HuH-7.5 (cell line): ENCODE results near the gene TRAF4.
"Not testable (repeated sequence)": the region's sequence is repeated elsewhere in the genome, so short reads cannot be mapped to it uniquely, and the experiment has no call there.

Experiments used
- DNase-seq: peaks from one replicate; pipeline ENCODE4 v3.0.0; 2011; ENCODE audit warnings: low spot score

TRAF4 gene

GRCh38 chr17:28714281-28714680 is 29.5 kb upstream of the TRAF4 start:
- no peak for DNase-seq

GRCh38 chr17:28715217-28715616 is 28.6 kb upstream of the TRAF4 start:
- no peak for DNase-seq

- no peak for DNase-seq
These were observed 26.9 kb upstream of the TRAF4 start for GRCh38 chr17:28716740-28717577.

DNA sequence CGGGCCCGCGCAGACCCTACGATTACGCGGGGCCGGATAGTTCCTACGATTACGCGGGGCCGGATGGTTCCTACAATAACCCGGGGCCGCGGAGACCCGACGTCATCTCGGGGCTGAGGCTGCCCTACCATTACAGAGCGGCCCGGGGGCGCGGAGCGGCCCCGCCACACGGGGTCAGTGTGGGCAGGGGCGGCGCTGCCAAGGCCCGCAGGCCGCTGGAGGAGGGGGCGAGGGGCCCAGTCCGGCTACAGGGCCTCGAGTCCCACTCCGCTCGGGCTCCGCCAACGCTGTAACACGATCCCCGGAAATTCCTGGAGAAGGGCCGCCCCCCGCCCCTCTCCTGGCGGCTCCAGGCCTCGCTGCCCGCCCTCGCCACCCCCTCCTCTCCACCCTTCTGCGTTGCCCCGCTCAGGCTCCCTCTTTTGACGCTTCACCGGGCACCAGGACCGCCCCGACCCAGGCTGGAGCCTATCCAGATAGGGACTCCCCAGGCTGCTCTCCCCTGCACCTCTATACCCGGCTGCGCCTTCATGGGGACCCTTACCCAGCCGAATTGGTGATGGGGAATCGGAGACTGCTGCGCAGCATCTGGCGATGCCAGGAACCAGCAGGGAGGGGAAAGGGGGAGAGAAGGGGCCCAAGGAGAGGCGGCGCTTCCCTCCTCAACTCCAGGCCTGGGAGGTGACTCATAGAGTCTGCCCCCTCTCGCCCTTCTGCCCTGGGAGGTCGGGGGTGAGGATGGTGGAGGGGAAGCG is 26.1 kb upstream of the TRAF4 start, which contains the start of gene RAB34:
Gene RAB34 (minus strand): TSS at position 291 of the 755 bp plus-strand sequence. CDS start 602 bp downstream, outside the sequence.
- DNase-seq = peak; percentile 74

DNA sequence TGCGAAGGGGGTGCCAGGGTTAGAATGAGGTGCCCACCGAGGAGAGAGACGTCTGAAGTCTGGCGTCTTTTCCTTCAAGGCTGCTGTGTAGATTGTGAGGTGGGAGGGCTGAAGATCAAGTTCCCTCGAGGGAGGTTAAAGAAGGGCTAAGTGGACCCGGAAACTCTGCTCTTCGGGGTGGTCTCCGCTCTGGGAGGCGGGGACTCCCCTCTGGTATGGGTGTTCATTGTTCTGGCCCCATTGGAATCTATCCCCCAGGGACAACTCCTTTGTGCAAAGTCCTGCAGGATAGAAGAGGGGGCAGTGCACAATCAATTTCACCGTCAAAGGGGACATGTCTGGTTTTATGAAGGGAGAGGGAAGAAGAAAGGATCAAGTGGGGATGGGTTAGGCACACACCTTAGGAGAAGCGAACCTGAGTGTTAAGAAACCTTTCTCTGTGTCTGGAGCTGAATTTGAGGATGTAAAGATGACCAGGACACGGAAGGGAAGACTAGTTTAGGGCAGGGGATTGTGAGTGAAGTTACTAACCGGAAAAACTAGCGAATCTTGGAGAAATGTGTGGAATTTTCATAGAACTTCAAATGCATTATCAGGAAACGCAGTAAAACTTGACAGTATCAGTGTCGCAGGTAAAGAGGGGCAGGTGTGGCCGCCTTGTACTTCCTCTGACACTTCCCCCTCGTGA is 25.3 kb upstream of the TRAF4 start:
- DNase-seq = no peak

DNA sequence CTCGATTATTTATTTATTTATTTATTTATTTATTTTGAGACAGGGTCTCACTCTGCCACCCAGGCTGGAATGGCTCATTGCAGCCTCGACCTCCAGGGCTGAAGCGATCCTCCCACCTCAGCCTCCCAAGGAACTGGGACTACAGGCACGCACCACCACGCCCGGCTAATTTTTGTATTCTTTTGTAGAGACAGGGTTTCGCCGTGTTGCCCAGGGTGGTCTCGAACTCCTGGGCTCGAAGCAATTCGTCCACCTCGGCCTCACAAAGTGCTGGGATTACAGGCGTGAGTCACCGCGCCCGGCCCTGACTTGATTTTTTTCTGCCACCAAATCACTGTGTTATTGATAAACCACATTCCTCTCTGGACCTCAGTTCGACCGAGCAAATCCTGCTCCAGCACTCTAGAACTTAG is 24.8 kb upstream of the TRAF4 start:
- no peak for DNase-seq

- DNase-seq = no peak
These were observed 23.4 kb upstream of the TRAF4 start for GRCh38 chr17:28720247-28720996.

- DNase-seq = not testable (repeated sequence)
These were observed 22.8 kb upstream of the TRAF4 start for GRCh38 chr17:28720997-28721329.

DNA sequence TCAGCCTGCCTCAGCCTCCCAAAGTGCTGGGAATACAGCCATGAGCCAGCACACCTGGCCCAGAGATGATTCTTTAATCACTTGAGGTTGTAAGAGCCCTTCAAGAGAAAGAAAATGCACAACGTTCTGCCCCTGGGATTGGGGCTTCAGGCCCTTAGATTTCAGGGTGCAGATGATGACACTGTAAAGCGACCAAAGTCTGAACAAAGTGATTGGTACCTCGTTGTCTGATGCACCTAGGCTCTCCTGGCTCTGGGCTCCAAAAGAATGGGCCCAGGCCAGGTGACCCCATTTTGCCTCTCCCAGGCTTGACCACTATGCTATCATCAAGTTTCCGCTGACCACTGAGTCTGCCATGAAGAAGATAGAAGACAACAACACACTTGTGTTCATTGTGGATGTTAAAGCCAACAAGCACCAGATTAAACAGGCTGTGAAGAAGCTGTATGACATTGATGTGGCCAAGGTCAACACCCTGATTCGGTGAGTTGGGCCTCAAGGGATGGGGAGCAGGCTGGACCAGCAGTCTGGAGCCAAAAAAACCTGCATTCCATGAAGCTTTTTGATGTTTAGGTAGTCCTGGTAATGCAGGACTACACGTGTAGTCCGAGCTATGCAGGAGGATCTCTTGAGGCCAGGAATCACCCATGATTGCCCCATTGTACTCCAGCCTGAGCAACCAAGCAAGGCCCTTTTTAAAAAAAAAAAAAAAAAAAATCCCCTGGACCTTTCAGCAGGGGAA is 21.2 kb upstream of the TRAF4 start:
- no peak for DNase-seq

GRCh38 chr17:28723159-28723835 is 20.5 kb upstream of the TRAF4 start:
- DNase-seq = no peak

- not testable (repeated sequence) for DNase-seq
These were observed 19.8 kb upstream of the TRAF4 start for GRCh38 chr17:28723836-28724499.

- no peak for DNase-seq
These were observed 19.2 kb upstream of the TRAF4 start for GRCh38 chr17:28724500-28725165.

GRCh38 chr17:28725166-28725659 is 18.6 kb upstream of the TRAF4 start:
- DNase-seq = no peak

GRCh38 chr17:28725660-28726225 is 18.1 kb upstream of the TRAF4 start:
- no peak for DNase-seq

DNA sequence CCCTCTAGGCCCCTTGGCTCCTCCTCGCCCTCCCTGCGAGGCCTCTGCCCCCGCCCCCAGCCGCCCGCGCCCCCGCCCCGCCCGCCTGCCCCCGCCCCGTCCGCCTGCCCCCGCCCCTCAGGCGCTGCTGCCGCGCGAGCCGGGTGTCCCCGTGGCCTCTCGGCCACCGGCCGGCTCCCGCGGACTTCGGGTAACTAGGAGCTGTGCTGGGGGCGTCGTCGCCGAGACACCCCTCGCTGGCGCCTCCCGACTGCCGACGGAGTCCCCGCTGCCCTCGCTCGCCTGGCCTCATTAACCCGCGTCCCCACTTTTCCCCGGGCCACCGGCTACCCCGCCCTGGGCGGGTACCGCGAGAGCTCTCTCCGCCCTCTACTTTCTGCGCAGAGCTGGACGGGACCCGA is 17.6 kb upstream of the TRAF4 start, which contains the start of gene TLCD1:
Gene TLCD1 (minus strand): TSS at position 8 of the 401 bp plus-strand sequence. CDS start 136 bp downstream, outside the sequence.
- DNase-seq = peak; percentile 83

- peak; percentile 92 for DNase-seq
These were observed 17.0 kb upstream of the TRAF4 start for GRCh38 chr17:28726627-28727491.

DNA sequence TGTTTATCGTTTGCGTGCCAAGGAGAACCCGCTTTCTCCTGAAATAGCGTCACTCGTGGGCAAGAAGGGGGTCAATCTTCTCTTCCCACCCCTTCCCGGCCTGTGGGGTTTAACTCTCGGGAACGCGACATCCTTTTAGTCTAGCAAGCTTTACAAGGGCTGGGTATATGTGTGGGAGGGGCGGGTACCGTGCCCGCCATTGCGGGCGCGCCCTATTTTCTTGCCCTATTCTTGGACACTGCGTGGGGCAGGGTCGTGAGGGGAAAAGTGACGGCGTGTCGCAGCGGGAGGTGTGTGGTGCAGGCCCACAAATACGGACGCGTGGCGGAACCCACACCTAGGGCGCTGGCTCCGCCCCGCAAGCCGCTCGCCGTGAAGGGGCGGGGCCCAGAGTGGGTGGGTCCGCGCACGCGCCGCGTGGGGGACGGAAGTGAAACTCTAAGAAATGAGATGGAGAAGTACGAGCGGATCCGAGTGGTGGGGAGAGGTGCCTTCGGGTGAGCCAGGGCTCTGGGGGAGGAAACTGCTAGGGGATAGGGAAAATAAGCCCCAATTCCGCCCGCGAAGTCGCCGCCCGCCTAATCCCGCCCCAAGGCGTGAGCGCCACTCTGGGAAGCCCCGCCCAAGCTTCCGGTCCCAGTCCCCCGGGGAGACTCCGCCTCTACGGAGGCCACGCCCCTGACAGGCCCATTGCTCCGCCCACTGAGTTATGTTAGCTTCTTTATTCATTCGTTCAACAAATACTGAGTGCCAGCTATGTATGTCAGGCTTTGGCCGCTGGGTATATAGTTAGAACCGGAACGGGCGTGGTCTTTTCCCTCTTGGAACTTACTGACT is 15.2 kb upstream of the TRAF4 start, which contains the start of gene NEK8:
Gene NEK8 (plus strand): TSS at position 425 of the 837 bp plus-strand sequence. CDS start 26 bp downstream, at position 451.
- peak; percentile 91 for DNase-seq
